NB4 (cell line): ENCODE measurements around the gene IQCE.

Source experiments
- DNase-seq: peaks from one replicate; pipeline ENCODE4 v3.0.0; 2010; ENCODE audit warnings: low read depth
- H3K4me3 ChIP-seq: one replicate; pipeline ENCODE4 v1.5.1; 2011; ENCODE audit warnings: mild to moderate bottlenecking, low read depth, low read length, moderate library complexity
- CTCF ChIP-seq: IDR thresholded peaks from one replicate; pipeline ENCODE4 v1.5.1; 2012; ENCODE audit warnings: low read depth, low read length
- MAX ChIP-seq: IDR thresholded peaks from 2 replicates; pipeline ENCODE4 v1.6.1; 2011; ENCODE audit warnings: low read depth, low read length
- MYC ChIP-seq: IDR thresholded peaks from 2 replicates; pipeline ENCODE4 v1.6.1; 2011; ENCODE audit warnings: low read depth, low read length
- POLR2A ChIP-seq: IDR thresholded peaks from 2 replicates; pipeline ENCODE4 v1.6.1; 2011; ENCODE audit warnings: mild to moderate bottlenecking; ENCODE audit not compliant: insufficient read length; ENCODE audit errors: extremely low read depth

The IQCE gene

GRCh38 chr7:2650451-2650850 is 91.7 kb downstream of the IQCE start:
- TF ChIP-seq POLR2A (no peak), MYC (no peak), MAX (no peak), CTCF (no peak)
- DNase-seq = no peak
- no peak overlapping the region for H3K4me3 ChIP-seq

DNA sequence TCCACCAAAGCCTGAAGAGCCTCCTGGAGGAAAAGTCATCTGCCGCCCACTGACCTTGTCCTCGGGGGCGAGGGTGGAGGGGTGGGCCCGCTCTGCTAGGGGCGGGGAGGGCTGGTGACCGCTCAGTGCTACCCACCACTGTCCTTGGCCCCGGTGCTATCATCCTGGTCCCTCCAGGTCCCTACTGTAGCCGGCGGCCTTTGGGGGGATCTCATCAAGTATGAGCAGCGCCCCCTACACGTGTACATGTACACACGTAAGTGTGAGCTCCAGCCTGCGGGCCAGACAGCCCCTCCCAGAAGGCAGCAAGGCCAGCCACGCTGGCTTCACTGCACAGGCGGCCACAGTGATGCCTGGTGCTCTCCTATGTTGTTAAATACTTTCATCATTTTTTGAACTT is 92.6 kb downstream of the IQCE start:
- DNase-seq = peak; percentile 67
- TF ChIP-seq MYC = no peak
- peak; percentile 32 for TF ChIP-seq CTCF
- no peak overlapping the region for H3K4me3 ChIP-seq

DNA sequence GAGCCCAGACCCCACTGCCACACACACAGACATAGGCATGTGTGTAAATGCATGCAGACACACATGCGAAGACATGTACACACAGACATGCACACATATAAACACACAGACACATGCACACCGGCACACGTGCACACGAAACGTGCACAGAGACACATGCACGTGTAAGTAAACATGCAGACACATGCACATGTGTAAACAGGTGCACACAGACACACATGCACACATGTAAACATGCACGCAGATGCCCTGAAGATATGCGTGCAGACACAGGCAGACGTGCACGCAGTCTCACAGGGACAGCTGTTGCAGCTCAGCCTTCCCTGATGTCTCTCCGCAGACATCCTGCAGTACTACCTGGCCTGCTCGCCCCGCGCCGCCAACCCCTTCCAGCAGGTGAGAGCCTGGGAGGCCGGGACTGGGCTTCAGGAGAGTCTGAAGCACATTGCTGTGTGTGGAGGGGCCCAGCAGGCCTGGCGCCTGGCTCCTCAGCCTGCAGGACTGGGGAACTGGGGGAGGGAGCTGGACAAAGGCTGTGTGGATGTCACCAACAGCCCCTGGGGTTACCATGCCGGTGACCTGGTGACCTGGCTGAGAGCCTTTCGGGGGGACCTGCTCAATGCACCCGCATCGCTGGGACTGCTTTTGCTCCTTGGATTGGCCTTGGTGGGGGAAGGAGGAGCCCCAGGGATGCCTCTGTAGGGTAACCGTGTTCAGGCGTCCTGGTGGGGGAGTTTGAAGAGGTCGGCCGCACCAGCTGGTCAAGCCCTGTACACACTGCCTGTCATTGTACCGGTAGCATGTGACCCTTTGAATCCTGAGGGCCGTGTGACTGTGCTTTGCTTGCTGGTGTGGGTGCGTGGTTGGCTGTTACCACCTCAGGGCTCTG is 93.3 kb downstream of the IQCE start:
- TF ChIP-seq POLR2A = no peak
- TF ChIP-seq MAX = peak; percentile 46
- TF ChIP-seq CTCF = no peak
- TF ChIP-seq MYC = no peak
- DNase-seq = no peak

GRCh38 chr7:2652736-2653060 is 93.9 kb downstream of the IQCE start:
- no peak for DNase-seq
- TF ChIP-seq MAX (no peak), CTCF (no peak), POLR2A (no peak), MYC (no peak)
- H3K4me3 ChIP-seq = no peak overlapping the region

More for the DNA sequence above, 93.3 kb downstream of the IQCE start:
- no peak overlapping the region for H3K4me3 ChIP-seq

- no peak overlapping the region for H3K4me3 ChIP-seq
- no peak for DNase-seq
- no peak for TF ChIP-seq POLR2A
- TF ChIP-seq CTCF = no peak
- no peak for TF ChIP-seq MYC
- TF ChIP-seq MAX = no peak
These were observed 95.3 kb downstream of the IQCE start for GRCh38 chr7:2654059-2654458.
